Astrocyte (in vitro differentiated cells and primary cell): ENCODE results near the gene PTPRD. TPM values are rescaled to one million over a fixed set of nuclear protein-coding genes. Genes with fewer than 3 reads are reported as not detected.

Experiments used
- DNase-seq: peaks from one replicate; pipeline ENCODE4 v3.0.0-alpha.2; 2010; ENCODE audit warnings: low read depth
- FAIRE-seq: peaks from 2 replicates; lab custom pipeline; 2011; peaks lifted over from hg19 to GRCh38; lab: Jason Lieb, UNC
- H2AFZ ChIP-seq: 2 replicates; pipeline ENCODE4 v1.6.0; 2012; ENCODE audit warnings: low read depth, low read length, inconsistent platforms
- H3K27ac ChIP-seq: 2 replicates; pipeline ENCODE4 v1.5.1; 2011; ENCODE audit warnings: low read depth, low read length, inconsistent platforms
- H3K27me3 ChIP-seq: 2 replicates; pipeline ENCODE4 v1.6.0; 2011; ENCODE audit warnings: low read length, inconsistent platforms; ENCODE audit not compliant: insufficient read depth
- H3K36me3 ChIP-seq: 2 replicates; pipeline ENCODE4 v1.5.1; 2011; ENCODE audit warnings: low read length, inconsistent platforms; ENCODE audit not compliant: insufficient read depth
- H3K4me1 ChIP-seq: 2 replicates; pipeline ENCODE4 v1.5.1; 2011; ENCODE audit warnings: low read length, inconsistent platforms; ENCODE audit not compliant: insufficient read depth
- H3K4me2 ChIP-seq: 2 replicates; pipeline ENCODE4 v1.6.0; 2012; ENCODE audit warnings: low read length, inconsistent platforms
- H3K4me3 ChIP-seq: 2 replicates; pipeline ENCODE4 v1.5.1; 2011; ENCODE audit warnings: low read depth, mild to moderate bottlenecking, low read length, inconsistent platforms; ENCODE audit not compliant: insufficient read depth
- H3K79me2 ChIP-seq: 2 replicates; pipeline ENCODE4 v1.6.0; 2012; ENCODE audit warnings: mild to moderate bottlenecking, low read length, inconsistent platforms; ENCODE audit not compliant: insufficient read depth
- H3K9ac ChIP-seq: 2 replicates; pipeline ENCODE4 v1.6.0; 2012; ENCODE audit warnings: mild to moderate bottlenecking, low read length, inconsistent platforms
- H3K9me3 ChIP-seq: 2 replicates; pipeline ENCODE4 v1.5.1; 2012; ENCODE audit warnings: low read depth, mild to moderate bottlenecking, low read length, inconsistent platforms; ENCODE audit not compliant: insufficient read depth
- H4K20me1 ChIP-seq: 2 replicates; pipeline ENCODE4 v1.6.0; 2012; ENCODE audit warnings: low read length, inconsistent platforms; ENCODE audit not compliant: insufficient read depth
- H3K27ac Mint-ChIP-seq: one replicate; pipeline ENCODE4 v1.8.0; 2021; ENCODE audit warnings: mild to moderate bottlenecking, mixed read lengths; ENCODE audit not compliant: unreplicated experiment
- H3K27me3 Mint-ChIP-seq: one replicate; pipeline ENCODE4 v1.8.0; 2021; ENCODE audit warnings: low read depth, mixed read lengths; ENCODE audit not compliant: unreplicated experiment
- H3K36me3 Mint-ChIP-seq: one replicate; pipeline ENCODE4 v1.8.0; 2021; ENCODE audit warnings: low read depth, mixed read lengths; ENCODE audit not compliant: unreplicated experiment
- H3K4me1 Mint-ChIP-seq: one replicate; pipeline ENCODE4 v1.8.0; 2021; ENCODE audit warnings: low read depth, mixed read lengths; ENCODE audit not compliant: unreplicated experiment
- H3K4me3 Mint-ChIP-seq: one replicate; pipeline ENCODE4 v1.8.0; 2021; ENCODE audit warnings: mild to moderate bottlenecking, moderate library complexity, mixed read lengths; ENCODE audit not compliant: unreplicated experiment
- H3K9me3 Mint-ChIP-seq: one replicate; pipeline ENCODE4 v1.8.0; 2021; ENCODE audit warnings: mild to moderate bottlenecking, mixed read lengths; ENCODE audit not compliant: unreplicated experiment
- CTCF ChIP-seq: IDR thresholded peaks from 2 replicates; pipeline ENCODE4 v1.5.1; 2011; ENCODE audit warnings: low read depth, mild to moderate bottlenecking, inconsistent platforms, low read length, moderate library complexity; ENCODE audit not compliant: insufficient read depth
- EZH2 ChIP-seq: IDR thresholded peaks from 2 replicates; pipeline ENCODE4 v1.6.1; 2012; ENCODE audit warnings: mild to moderate bottlenecking, low read length, inconsistent platforms; ENCODE audit not compliant: insufficient read depth
- total RNA-seq: library from RNA; stranded (reverse); gene quantifications from 2 replicates; pipeline ENCODE4 v1.2.1, GENCODE V29; 2021

PTPRD gene
- total RNA-seq, 1 donor from 2014 or later: 88.1 TPM

DNA sequence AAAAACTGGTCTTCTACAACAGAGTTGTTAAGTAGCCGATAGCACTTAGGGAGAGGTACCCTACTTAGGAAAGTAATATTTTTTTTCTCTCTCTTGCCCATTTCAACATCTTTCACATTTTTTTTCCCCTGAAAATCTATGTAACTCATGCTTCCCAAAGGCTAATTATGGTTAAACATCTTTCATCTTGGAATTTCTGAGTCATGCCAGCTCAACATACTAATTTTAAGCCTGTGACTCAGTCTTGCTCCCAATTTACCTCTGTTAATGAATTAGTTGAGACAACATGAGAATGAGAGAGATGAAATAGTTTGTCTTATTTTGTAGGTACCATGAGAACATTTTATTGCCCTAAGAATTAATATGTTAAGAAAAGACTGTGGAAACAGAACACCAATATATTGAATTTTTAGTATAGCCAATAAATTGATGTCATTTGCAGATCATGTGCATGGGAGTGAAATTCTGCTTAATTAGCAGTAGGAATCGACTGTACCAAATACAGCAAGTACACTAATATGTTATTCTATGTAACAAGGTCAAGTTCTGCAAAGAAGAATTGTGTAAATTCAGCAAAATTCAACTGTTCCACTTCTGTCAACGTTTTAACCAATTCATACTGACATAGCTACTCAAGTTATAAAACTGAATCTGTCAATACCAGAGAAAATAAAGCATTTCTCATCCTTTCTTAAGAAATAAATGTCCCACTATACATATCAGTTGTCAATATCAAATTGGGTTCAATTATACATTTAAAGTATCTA, 550.0 kb downstream of the PTPRD start:
- no peaks in the 10 kb centered on the region for H3K27me3 ChIP-seq
- H3K4me3 Mint-ChIP-seq: peak overlapping the region; percentile 23
- TF ChIP-seq CTCF (no peak), EZH2 (no peak)

DNA sequence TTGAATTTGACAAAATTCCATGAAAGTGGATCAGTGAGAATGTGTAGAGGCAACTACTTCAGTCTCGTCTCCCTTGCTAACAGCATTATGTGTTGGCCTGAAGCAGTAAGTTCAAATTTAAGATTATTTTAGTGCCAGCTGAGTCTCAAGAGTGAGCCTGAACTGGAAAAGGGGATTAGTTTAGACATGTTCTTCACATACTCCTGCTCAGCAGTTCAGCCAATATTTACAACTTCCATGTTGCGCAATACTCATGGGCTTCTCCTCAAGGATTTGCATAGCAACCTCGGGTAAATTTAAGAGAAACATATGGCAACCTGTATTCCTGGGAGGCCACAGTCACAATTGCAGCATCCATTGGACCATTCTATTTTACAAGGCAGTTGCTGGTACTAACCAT, 553.8 kb downstream of the PTPRD start:
- H3K27ac ChIP-seq: no peak overlapping the region
- no peaks in the 10 kb centered on the region for H3K27me3 ChIP-seq
- Mint-ChIP-seq H3K36me3 (no peaks in the 10 kb centered on the region), H3K9me3 (no peaks in the 10 kb centered on the region), H3K27me3 (no peaks in the 10 kb centered on the region), H3K27ac (no peak overlapping the region), H3K4me1 (peaks cover 19% of the 10 kb centered on the region), H3K4me3 (no peak overlapping the region)
- DNase-seq (peak; percentile 10), FAIRE-seq (no peak)
- TF ChIP-seq CTCF (no peak), EZH2 (no peak)
- H3K9ac ChIP-seq: no peak overlapping the region
- no peaks in the 10 kb centered on the region for H3K9me3 ChIP-seq
- H3K79me2 ChIP-seq: no peaks in the 10 kb centered on the region
- no peaks in the 10 kb centered on the region for H3K4me1 ChIP-seq
- H3K4me2 ChIP-seq: no peak overlapping the region
- no peaks in the 10 kb centered on the region for H3K36me3 ChIP-seq
- H3K4me3 ChIP-seq: no peak overlapping the region
- H2AFZ ChIP-seq: no peak overlapping the region
- no peaks in the 10 kb centered on the region for H4K20me1 ChIP-seq

More for the DNA sequence above, 550.0 kb downstream of the PTPRD start:
- Mint-ChIP-seq H3K9me3 (no peaks in the 10 kb centered on the region), H3K27me3 (no peaks in the 10 kb centered on the region), H3K4me1 (peaks cover 18% of the 10 kb centered on the region), H3K36me3 (no peaks in the 10 kb centered on the region), H3K27ac (peak overlapping the region; percentile 76)
- Histone ChIP-seq H3K9me3 (no peaks in the 10 kb centered on the region), H3K36me3 (no peaks in the 10 kb centered on the region), H3K27ac (no peak overlapping the region), H3K4me3 (no peak overlapping the region), H3K9ac (no peak overlapping the region), H3K4me1 (no peaks in the 10 kb centered on the region), H3K79me2 (no peaks in the 10 kb centered on the region), H2AFZ (no peak overlapping the region), H4K20me1 (no peaks in the 10 kb centered on the region), H3K4me2 (peak overlapping the region; percentile 20)
- FAIRE-seq (no peak), DNase-seq (peak; percentile 68)

GRCh38 chr9:10055886-10056395, 556.9 kb downstream of the PTPRD start:
- no peaks in the 10 kb centered on the region for H3K9me3 ChIP-seq
- no peak overlapping the region for H3K27ac Mint-ChIP-seq
- no peak overlapping the region for H3K9ac ChIP-seq
- H3K27me3 ChIP-seq: no peaks in the 10 kb centered on the region
- H3K4me1 ChIP-seq: no peaks in the 10 kb centered on the region
- H3K36me3 ChIP-seq: no peaks in the 10 kb centered on the region
- H3K27me3 Mint-ChIP-seq: no peaks in the 10 kb centered on the region
- no peak overlapping the region for H3K4me3 Mint-ChIP-seq
- no peaks in the 10 kb centered on the region for H4K20me1 ChIP-seq
- DNase-seq: no peak
- FAIRE-seq: no peak
- H2AFZ ChIP-seq: no peak overlapping the region
- H3K36me3 Mint-ChIP-seq: no peaks in the 10 kb centered on the region
- H3K4me3 ChIP-seq: no peak overlapping the region
- no peak for TF ChIP-seq CTCF
- TF ChIP-seq EZH2: no peak
- no peak overlapping the region for H3K4me2 ChIP-seq
- no peaks in the 10 kb centered on the region for H3K79me2 ChIP-seq
- no peak overlapping the region for H3K27ac ChIP-seq
- peaks cover 6% of the 10 kb centered on the region for H3K4me1 Mint-ChIP-seq
- H3K9me3 Mint-ChIP-seq: no peaks in the 10 kb centered on the region
